ENCODE measurements around the gene ATXN10.

GRCh38 chr22:45804986-45805325 lies 133.3 kb downstream of the ATXN10 start:
- TF ChIP-seq, protein P1, sequence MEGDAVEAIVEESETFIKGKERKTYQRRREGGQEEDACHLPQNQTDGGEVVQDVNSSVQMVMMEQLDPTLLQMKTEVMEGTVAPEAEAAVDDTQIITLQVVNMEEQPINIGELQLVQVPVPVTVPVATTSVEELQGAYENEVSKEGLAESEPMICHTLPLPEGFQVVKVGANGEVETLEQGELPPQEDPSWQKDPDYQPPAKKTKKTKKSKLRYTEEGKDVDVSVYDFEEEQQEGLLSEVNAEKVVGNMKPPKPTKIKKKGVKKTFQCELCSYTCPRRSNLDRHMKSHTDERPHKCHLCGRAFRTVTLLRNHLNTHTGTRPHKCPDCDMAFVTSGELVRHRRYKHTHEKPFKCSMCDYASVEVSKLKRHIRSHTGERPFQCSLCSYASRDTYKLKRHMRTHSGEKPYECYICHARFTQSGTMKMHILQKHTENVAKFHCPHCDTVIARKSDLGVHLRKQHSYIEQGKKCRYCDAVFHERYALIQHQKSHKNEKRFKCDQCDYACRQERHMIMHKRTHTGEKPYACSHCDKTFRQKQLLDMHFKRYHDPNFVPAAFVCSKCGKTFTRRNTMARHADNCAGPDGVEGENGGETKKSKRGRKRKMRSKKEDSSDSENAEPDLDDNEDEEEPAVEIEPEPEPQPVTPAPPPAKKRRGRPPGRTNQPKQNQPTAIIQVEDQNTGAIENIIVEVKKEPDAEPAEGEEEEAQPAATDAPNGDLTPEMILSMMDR (IDR thresholded peaks at IDR 0.05), result no peak
- TF ChIP-seq POLR2A (IDR thresholded peaks at IDR 0.05), result no peak

Data from esophagus squamous epithelium (tissue), 4 donors.